PC-3 (cell line): ENCODE data around the gene GPC5. TPM values are rescaled to one million over a fixed set of nuclear protein-coding genes. Genes with fewer than 3 reads are reported as not detected.

Experiments used
- ATAC-seq: fragments of 200-7000 bp; cut with Tn5 transposase; 2 replicates; pipeline ENCODE4 v1.9.1; 2020; ENCODE audit warnings: mild to moderate bottlenecking, moderate library complexity
- BruUV-seq: library from RNA; stranded (reverse); fragments of 400-500 nt; replicated peaks from 2 replicates; lab custom pipeline; 2021; lab: Mats Ljungman, UMichigan
- CTCF ChIA-PET: fragments of 300-600 bp; sonication (Branson Sonifier 250); formaldehyde crosslinking; loops from one replicate; lab custom pipeline; 2022; ENCODE audit warnings: antibody characterized with exemption; lab: Charles Lee
- POLR2A ChIA-PET: fragments of 300-600 bp; sonication (Branson Sonifier 250); formaldehyde crosslinking; loops from one replicate; lab custom pipeline; 2022; ENCODE audit warnings: antibody characterized with exemption; ENCODE audit not compliant: unreplicated experiment; lab: Charles Lee
- DNase-seq: peaks from one replicate; pipeline ENCODE4 v3.0.0-alpha.2; 2015
- H2AFZ ChIP-seq: fragments of 300-600 bp; sonication (generic); 2 replicates; pipeline ENCODE4 v1.6.0; 2016; ENCODE audit warnings: antibody characterized with exemption, low read length
- H3F3A ChIP-seq: fragments of 300-600 bp; sonication (generic); one replicate; pipeline ENCODE4 v1.6.0; 2017; ENCODE audit warnings: antibody characterized with exemption, low read length, control low read depth, mild to moderate bottlenecking; ENCODE audit not compliant: unreplicated experiment
- H3K27ac ChIP-seq: fragments of 300-600 bp; sonication (generic); 2 replicates; pipeline ENCODE4 v1.5.1; 2016; ENCODE audit warnings: mild to moderate bottlenecking, low read length
- H3K27me3 ChIP-seq: fragments of 300-600 bp; sonication (generic); 2 replicates; pipeline ENCODE4 v1.6.1; 2016; ENCODE audit warnings: low read length, mixed read lengths
- H3K36me3 ChIP-seq: fragments of 300-600 bp; sonication (generic); 2 replicates; pipeline ENCODE4 v1.6.1; 2016; ENCODE audit warnings: low read depth, mixed run types, low read length, mixed read lengths
- H3K4me1 ChIP-seq: fragments of 300-600 bp; sonication (generic); 2 replicates; pipeline ENCODE4 v1.5.1; 2016; ENCODE audit warnings: low read length; ENCODE audit not compliant: insufficient read depth
- H3K4me2 ChIP-seq: fragments of 300-600 bp; sonication (generic); 2 replicates; pipeline ENCODE4 v1.6.0; 2016; ENCODE audit warnings: low read length
- H3K4me3 ChIP-seq: fragments of 300-600 bp; sonication (generic); 2 replicates; pipeline ENCODE4 v1.5.1; 2016; ENCODE audit warnings: mild to moderate bottlenecking, low read length, mixed read lengths
- H3K79me2 ChIP-seq: fragments of 300-600 bp; sonication (generic); 2 replicates; pipeline ENCODE4 v1.6.1; 2017; ENCODE audit warnings: low read length, mixed read lengths
- H3K9ac ChIP-seq: fragments of 300-600 bp; sonication (generic); 2 replicates; pipeline ENCODE4 v1.6.0; 2016; ENCODE audit warnings: mild to moderate bottlenecking, low read length
- H3K9me2 ChIP-seq: fragments of 300-600 bp; sonication (generic); replicated peaks from 2 replicates; pipeline ENCODE4 v1.6.1; 2016; ENCODE audit warnings: mixed run types, low read length, mixed read lengths
- H3K9me3 ChIP-seq: fragments of 300-600 bp; sonication (generic); 2 replicates; pipeline ENCODE4 v1.6.1; 2016; ENCODE audit warnings: low read length, mixed read lengths
- H4K20me1 ChIP-seq: fragments of 300-600 bp; sonication (generic); 2 replicates; pipeline ENCODE4 v1.6.1; 2016; ENCODE audit warnings: low read length, mixed read lengths
- CTCF ChIP-seq: fragments of 300-600 bp; sonication (generic); conservative IDR thresholded peaks from 2 replicates; pipeline ENCODE4 v1.5.1; 2017; ENCODE audit warnings: antibody characterized with exemption, low read depth, mild to moderate bottlenecking, low read length
- EZH2 ChIP-seq: fragments of 300-600 bp; sonication (generic); IDR thresholded peaks from one replicate; pipeline ENCODE4 v1.6.1; 2017; ENCODE audit warnings: antibody characterized with exemption, mild to moderate bottlenecking, low read length; ENCODE audit not compliant: unreplicated experiment
- EZH2phosphoT487 ChIP-seq: fragments of 300-600 bp; sonication (generic); IDR thresholded peaks from 2 replicates; pipeline ENCODE4 v1.6.1; 2018; ENCODE audit warnings: mild to moderate bottlenecking, antibody characterized with exemption, low read length, borderline replicate concordance
- intact Hi-C: fragments of 100-400 bp; cut with micrococcal nuclease; formaldehyde crosslinking; loops from 2 replicates; pipeline ENCODE4 v1.9.0; 2023
- total RNA-seq: library from RNA; depleted of rRNA; stranded (reverse); fragments of >200 nt; gene quantifications from 2 replicates; pipeline ENCODE4 v1.2.3, GENCODE V29; 2014

GPC5 gene
- total RNA-seq, 1 experiment from 2014 or later: not detected

GRCh38 chr13:92602560-92602959 lies 1204.1 kb downstream of the GPC5 start:
- no TSS peak for BruUV-seq
- CTCF ChIA-PET: no interaction called here
- no peak for ATAC-seq

GRCh38 chr13:92609376-92609775 lies 1211.0 kb downstream of the GPC5 start:
- CTCF ChIA-PET: no interaction called here
- Histone ChIP-seq H3K27ac (no peak overlapping the region), H3K4me1 (no peaks in the 10 kb centered on the region), H4K20me1 (no peaks in the 10 kb centered on the region), H3K9ac (no peak overlapping the region), H3K4me2 (no peak overlapping the region), H3K36me3 (no peaks in the 10 kb centered on the region), H3K4me3 (no peak overlapping the region), H3K79me2 (no peaks in the 10 kb centered on the region), H2AFZ (no peak overlapping the region), H3K27me3 (no peaks in the 10 kb centered on the region), H3F3A (no peaks in the 10 kb centered on the region), H3K9me2 (no peaks in the 10 kb centered on the region), H3K9me3 (no peaks in the 10 kb centered on the region)
- TF ChIP-seq EZH2phosphoT487 (no peak), CTCF (no peak), EZH2 (no peak)
- no peak for DNase-seq
- ATAC-seq: no peak
- POLR2A ChIA-PET: no interaction called here
- intact Hi-C loops: no loop called here
- BruUV-seq: no TSS peak

More at GRCh38 chr13:92602560-92602959, 1204.1 kb downstream of the GPC5 start:
- POLR2A ChIA-PET: no interaction called here
- no peak for DNase-seq
- H3K9me3 ChIP-seq: no peaks in the 10 kb centered on the region
- TF ChIP-seq EZH2phosphoT487 (no peak), CTCF (no peak), EZH2 (no peak)
- no peaks in the 10 kb centered on the region for H3K36me3 ChIP-seq
- no peak overlapping the region for H2AFZ ChIP-seq
- no peaks in the 10 kb centered on the region for H3F3A ChIP-seq
- intact Hi-C loops: no loop called here
- no peaks in the 10 kb centered on the region for H3K79me2 ChIP-seq
- no peak overlapping the region for H3K4me3 ChIP-seq
- H3K27me3 ChIP-seq: no peaks in the 10 kb centered on the region
- H3K4me2 ChIP-seq: no peak overlapping the region
- no peaks in the 10 kb centered on the region for H4K20me1 ChIP-seq
- H3K4me1 ChIP-seq: no peaks in the 10 kb centered on the region
- no peaks in the 10 kb centered on the region for H3K9me2 ChIP-seq
- no peak overlapping the region for H3K27ac ChIP-seq
- H3K9ac ChIP-seq: no peak overlapping the region

GRCh38 chr13:92612892-92613291 lies 1214.5 kb downstream of the GPC5 start:
- intact Hi-C loops: no loop called here
- no peak overlapping the region for H2AFZ ChIP-seq
- H3K9me3 ChIP-seq: no peaks in the 10 kb centered on the region
- H3K79me2 ChIP-seq: no peaks in the 10 kb centered on the region
- H3K9me2 ChIP-seq: no peaks in the 10 kb centered on the region
- H3K36me3 ChIP-seq: no peaks in the 10 kb centered on the region
- H4K20me1 ChIP-seq: no peaks in the 10 kb centered on the region
- no peak for ATAC-seq
- no peak for DNase-seq
- H3K27ac ChIP-seq: no peak overlapping the region
- no peaks in the 10 kb centered on the region for H3K27me3 ChIP-seq
- H3K4me3 ChIP-seq: no peak overlapping the region
- ChIA-PET CTCF (no interaction called here), POLR2A (no interaction called here)
- H3K9ac ChIP-seq: no peak overlapping the region
- H3K4me1 ChIP-seq: no peaks in the 10 kb centered on the region
- no peak for TF ChIP-seq EZH2
- no peak for TF ChIP-seq EZH2phosphoT487
- TF ChIP-seq CTCF: no peak
- H3F3A ChIP-seq: no peaks in the 10 kb centered on the region
- BruUV-seq: no TSS peak
- H3K4me2 ChIP-seq: no peak overlapping the region
